ENCODE data around the gene SERPINB10. TPM values are rescaled to one million over a fixed set of nuclear protein-coding genes. Genes with fewer than 3 reads are reported as not detected.

Gene SERPINB10
- total and polyA plus RNA-seq, 4 donors = 0.63 to 0.96 (median 0.64) TPM; not detected in 1

GRCh38 chr18:63930773-63931354 is 23.1 kb downstream of the SERPINB10 start:
- H3K36me3 ChIP-seq (ENCODE audit: control insufficient read depth in 4 of 4, insufficient read depth in 4 of 4, low read length in 4 of 4) = no peaks in the 10 kb centered on the region
- no peaks in the 10 kb centered on the region for H3K4me1 ChIP-seq (ENCODE audit: control insufficient read depth in 5 of 5, insufficient read depth in 5 of 5, low read length in 5 of 5)
- no peak overlapping the region for H3K9ac ChIP-seq (ENCODE audit: insufficient read depth in 1 of 2, low read length in 2 of 2)
- H3K9me3 ChIP-seq (ENCODE audit: control insufficient read depth in 4 of 4, insufficient read depth in 3 of 4, low read length in 3 of 4) = no peaks in the 10 kb centered on the region
- ATAC-seq (ENCODE audit: insufficient read depth, low FRiP score) (no peak), DNase-seq (no peak)
- no peak for TF ChIP-seq CTCF (IDR thresholded peaks at IDR 0.05; ENCODE audit: control extremely low read depth, extremely low read depth)
- H3K27me3 ChIP-seq (ENCODE audit: control insufficient read depth in 3 of 3, insufficient read depth in 3 of 3, low read length in 2 of 3) = peaks cover 0 to 11% (median 2%) of the 10 kb centered on the region in 3 donors
- H3K27ac ChIP-seq (ENCODE audit: low read depth in 1 of 2, low read length in 1 of 2) = no peak overlapping the region
- WGBS, 2 donors = 45 to 70% methylated on average over 3 of the region's 3 CpGs
- H3K4me3 ChIP-seq = no peak overlapping the region

DNA sequence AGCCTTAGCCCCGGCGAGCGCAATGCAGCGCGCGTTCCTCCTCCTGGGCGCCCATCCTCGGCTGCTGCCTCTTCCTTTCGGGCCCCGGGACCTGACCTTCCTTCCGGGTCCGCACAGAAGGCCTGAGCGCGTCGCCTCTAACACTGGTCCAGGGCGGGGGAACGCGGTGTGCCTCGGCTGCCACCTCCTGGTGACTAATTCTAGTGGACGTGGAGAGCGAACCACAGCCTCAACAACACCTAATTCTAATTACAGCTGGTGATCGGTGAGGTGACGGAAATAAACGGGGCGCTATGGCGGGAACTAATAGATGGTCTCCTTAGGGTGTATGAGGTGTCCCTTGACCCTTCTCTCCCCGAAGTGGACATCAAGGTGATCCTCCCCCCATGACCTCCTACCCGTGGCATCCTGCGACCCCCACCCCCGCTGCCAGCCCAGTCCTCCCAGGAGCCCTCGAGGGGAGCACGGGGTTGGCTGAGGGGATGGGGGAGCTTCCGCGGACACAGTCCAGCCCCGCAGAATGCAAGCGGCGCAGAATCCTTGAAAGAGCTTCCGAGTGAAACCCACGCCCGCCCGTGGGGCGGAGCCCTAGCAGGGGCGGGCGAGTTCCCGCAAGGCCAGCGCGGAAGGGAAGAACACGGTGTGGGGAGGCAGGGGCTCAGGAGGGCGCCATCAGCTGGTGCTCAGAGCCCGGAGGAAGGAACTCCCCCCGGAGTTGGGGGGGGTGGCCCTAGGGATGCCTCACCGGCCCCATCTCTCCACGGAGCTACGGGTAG is 28.6 kb downstream of the SERPINB10 start:
- H3K27ac ChIP-seq (ENCODE audit: low read depth in 1 of 2, low read length in 1 of 2) = no peak overlapping the region
- H3K36me3 ChIP-seq (ENCODE audit: control insufficient read depth in 4 of 4, insufficient read depth in 4 of 4, low read length in 4 of 4) = no peaks in the 10 kb centered on the region
- peak; percentile 66 to 70 (median 67) for DNase-seq
- TF ChIP-seq CTCF (IDR thresholded peaks at IDR 0.05; ENCODE audit: control extremely low read depth, extremely low read depth) = peak; percentile 66
- H3K4me1 ChIP-seq (ENCODE audit: control insufficient read depth in 5 of 5, insufficient read depth in 5 of 5, low read length in 5 of 5) = peaks cover 0 to 9% (median 0%) of the 10 kb centered on the region in 5 donors
- peak overlapping the region; percentile 29 for H3K4me3 ChIP-seq
- 1 to 2% methylated on average over 52 to 54 of the region's 54 CpGs for whole genome bisulfite sequencing, 2 donors
- peak overlapping the region in 1 of 2 donors; percentile 37 for H3K9ac ChIP-seq (ENCODE audit: insufficient read depth in 1 of 2, low read length in 2 of 2)
- ATAC-seq (ENCODE audit: insufficient read depth, low FRiP score) = peak; percentile 95
- H3K27me3 ChIP-seq (ENCODE audit: control insufficient read depth in 3 of 3, insufficient read depth in 3 of 3, low read length in 2 of 3) = peaks cover 0 to 26% (median 14%) of the 10 kb centered on the region in 3 donors
- no peaks in the 10 kb centered on the region for H3K9me3 ChIP-seq (ENCODE audit: control insufficient read depth in 4 of 4, insufficient read depth in 3 of 4, low read length in 3 of 4)

GRCh38 chr18:63936932-63937393 is 29.2 kb downstream of the SERPINB10 start:
- H3K4me3 ChIP-seq = no peak overlapping the region
- peak overlapping the region in 1 of 2 donors; percentile 37 for H3K9ac ChIP-seq (ENCODE audit: insufficient read depth in 1 of 2, low read length in 2 of 2)
- ATAC-seq (ENCODE audit: insufficient read depth, low FRiP score) (no peak), DNase-seq (no peak)
- no peak overlapping the region for H3K27ac ChIP-seq (ENCODE audit: low read depth in 1 of 2, low read length in 1 of 2)
- no peaks in the 10 kb centered on the region for H3K9me3 ChIP-seq (ENCODE audit: control insufficient read depth in 4 of 4, insufficient read depth in 3 of 4, low read length in 3 of 4)
- H3K36me3 ChIP-seq (ENCODE audit: control insufficient read depth in 4 of 4, insufficient read depth in 4 of 4, low read length in 4 of 4) = no peaks in the 10 kb centered on the region
- WGBS, 2 donors = 31 to 34% methylated on average over 19 of the region's 19 CpGs
- peaks cover 0 to 9% (median 0%) of the 10 kb centered on the region in 5 donors for H3K4me1 ChIP-seq (ENCODE audit: control insufficient read depth in 5 of 5, insufficient read depth in 5 of 5, low read length in 5 of 5)
- no peak for TF ChIP-seq CTCF (IDR thresholded peaks at IDR 0.05; ENCODE audit: control extremely low read depth, extremely low read depth)
- peaks cover 0 to 26% (median 14%) of the 10 kb centered on the region in 3 donors for H3K27me3 ChIP-seq (ENCODE audit: control insufficient read depth in 3 of 3, insufficient read depth in 3 of 3, low read length in 2 of 3)

Data from lung (tissue), 12 donors.